ENCODE measurements around the gene PEX14. TPM values are rescaled to one million over a fixed set of nuclear protein-coding genes. Genes with fewer than 3 reads are reported as not detected.
A peak's percentile ranks its signal among the peaks of the same experiment; 100 is the strongest.

The PEX14 gene
- total RNA-seq, 1 donor, result 15.2 TPM

DNA sequence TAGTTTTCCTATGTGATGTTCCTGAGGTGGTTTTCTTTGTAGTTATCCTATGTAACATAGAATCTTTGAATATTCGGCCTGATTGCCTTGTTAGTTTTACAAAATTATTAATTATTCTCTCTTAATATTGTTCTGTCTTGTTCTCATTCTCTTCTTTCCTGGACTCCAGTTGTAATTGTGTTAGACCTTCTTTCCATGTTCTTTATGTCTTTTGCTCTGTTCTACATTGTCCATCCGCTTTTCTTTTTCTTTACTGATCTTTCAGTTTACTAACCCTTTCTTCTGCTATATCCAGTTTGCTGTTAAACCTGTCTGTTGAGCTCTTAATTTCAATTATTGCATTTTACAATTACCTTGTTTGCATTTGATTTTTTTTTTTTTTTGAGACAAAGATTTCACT, 89.3 kb downstream of the PEX14 start:
- no peaks in the 10 kb centered on the region for H3K36me3 ChIP-seq (ENCODE audit: insufficient read depth, low read length)
- H3K79me2 ChIP-seq (ENCODE audit: insufficient read depth, low read length), result peaks cover 2% of the 10 kb centered on the region
- H4K20me1 ChIP-seq (ENCODE audit: insufficient read depth, low read length), result peaks cover 19% of the 10 kb centered on the region
- no peak overlapping the region for H3K4me3 ChIP-seq (ENCODE audit: insufficient read depth, low read length)
- no peak overlapping the region for H2AFZ ChIP-seq (ENCODE audit: low read length)
- no peak overlapping the region for H3K27ac ChIP-seq (ENCODE audit: low read depth, low read length)
- no peak overlapping the region for H3K4me2 ChIP-seq (ENCODE audit: insufficient read depth, low read length)
- H3K9me3 ChIP-seq (ENCODE audit: low read depth, low read length), result no peaks in the 10 kb centered on the region
- TF ChIP-seq, protein P1, sequence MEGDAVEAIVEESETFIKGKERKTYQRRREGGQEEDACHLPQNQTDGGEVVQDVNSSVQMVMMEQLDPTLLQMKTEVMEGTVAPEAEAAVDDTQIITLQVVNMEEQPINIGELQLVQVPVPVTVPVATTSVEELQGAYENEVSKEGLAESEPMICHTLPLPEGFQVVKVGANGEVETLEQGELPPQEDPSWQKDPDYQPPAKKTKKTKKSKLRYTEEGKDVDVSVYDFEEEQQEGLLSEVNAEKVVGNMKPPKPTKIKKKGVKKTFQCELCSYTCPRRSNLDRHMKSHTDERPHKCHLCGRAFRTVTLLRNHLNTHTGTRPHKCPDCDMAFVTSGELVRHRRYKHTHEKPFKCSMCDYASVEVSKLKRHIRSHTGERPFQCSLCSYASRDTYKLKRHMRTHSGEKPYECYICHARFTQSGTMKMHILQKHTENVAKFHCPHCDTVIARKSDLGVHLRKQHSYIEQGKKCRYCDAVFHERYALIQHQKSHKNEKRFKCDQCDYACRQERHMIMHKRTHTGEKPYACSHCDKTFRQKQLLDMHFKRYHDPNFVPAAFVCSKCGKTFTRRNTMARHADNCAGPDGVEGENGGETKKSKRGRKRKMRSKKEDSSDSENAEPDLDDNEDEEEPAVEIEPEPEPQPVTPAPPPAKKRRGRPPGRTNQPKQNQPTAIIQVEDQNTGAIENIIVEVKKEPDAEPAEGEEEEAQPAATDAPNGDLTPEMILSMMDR (IDR thresholded peaks at IDR 0.05; ENCODE audit: extremely low read depth, low read depth, low read length), result no peak
- DNase-seq (ENCODE audit: insufficient read length, low spot score, missing footprints), result no peak
- H3K27me3 ChIP-seq (ENCODE audit: insufficient read depth, low read length), result no peaks in the 10 kb centered on the region
- H3K4me1 ChIP-seq (ENCODE audit: insufficient read depth, low read length), result peaks cover 12% of the 10 kb centered on the region

DNA sequence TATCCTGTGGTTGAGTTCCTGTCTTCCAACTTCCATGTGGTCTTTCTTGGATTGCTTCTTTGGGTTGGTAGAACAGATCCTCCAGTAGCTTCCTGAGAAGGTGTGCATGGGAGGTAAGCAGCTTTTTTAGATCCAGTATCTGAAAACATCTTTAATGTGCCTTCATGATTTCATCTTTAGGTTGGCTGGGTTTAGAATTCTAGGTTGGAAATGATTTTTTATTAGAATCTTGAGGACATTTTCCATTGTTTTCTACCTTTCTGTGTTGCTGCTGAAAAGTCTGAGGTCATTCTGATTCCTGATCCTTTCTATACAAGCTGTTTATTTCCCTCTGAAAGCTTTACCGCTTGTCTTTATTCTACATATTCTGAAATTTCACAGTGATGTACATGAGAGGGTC, 94.8 kb downstream of the PEX14 start:
- no peaks in the 10 kb centered on the region for H3K9me3 ChIP-seq (ENCODE audit: low read depth, low read length)

GRCh38 chr1:10575616-10576015, 100.9 kb downstream of the PEX14 start:
- no peaks in the 10 kb centered on the region for H4K20me1 ChIP-seq (ENCODE audit: insufficient read depth, low read length)
- no peak overlapping the region for H2AFZ ChIP-seq (ENCODE audit: low read length)
- TF ChIP-seq, protein P1 (IDR thresholded peaks at IDR 0.05; ENCODE audit: extremely low read depth, low read depth, low read length), result no peak
- no peak overlapping the region for H3K4me3 ChIP-seq (ENCODE audit: insufficient read depth, low read length)
- H3K27me3 ChIP-seq (ENCODE audit: insufficient read depth, low read length), result no peaks in the 10 kb centered on the region
- peak overlapping the region; percentile 50 for H3K27ac ChIP-seq (ENCODE audit: low read depth, low read length)
- no peak for DNase-seq (ENCODE audit: insufficient read length, low spot score, missing footprints)
- no peaks in the 10 kb centered on the region for H3K79me2 ChIP-seq (ENCODE audit: insufficient read depth, low read length)
- H3K36me3 ChIP-seq (ENCODE audit: insufficient read depth, low read length), result no peaks in the 10 kb centered on the region
- H3K9me3 ChIP-seq (ENCODE audit: low read depth, low read length), result no peaks in the 10 kb centered on the region
- peak overlapping the region; percentile 49 for H3K4me2 ChIP-seq (ENCODE audit: insufficient read depth, low read length)
- H3K4me1 ChIP-seq (ENCODE audit: insufficient read depth, low read length), result peaks cover 10% of the 10 kb centered on the region

More for the DNA sequence above, 94.8 kb downstream of the PEX14 start:
- no peak overlapping the region for H3K4me2 ChIP-seq (ENCODE audit: insufficient read depth, low read length)
- H3K79me2 ChIP-seq (ENCODE audit: insufficient read depth, low read length), result no peaks in the 10 kb centered on the region
- H3K4me1 ChIP-seq (ENCODE audit: insufficient read depth, low read length), result no peaks in the 10 kb centered on the region
- no peak overlapping the region for H2AFZ ChIP-seq (ENCODE audit: low read length)
- H3K27ac ChIP-seq (ENCODE audit: low read depth, low read length), result no peak overlapping the region
- H3K36me3 ChIP-seq (ENCODE audit: insufficient read depth, low read length), result no peaks in the 10 kb centered on the region
- no peaks in the 10 kb centered on the region for H3K27me3 ChIP-seq (ENCODE audit: insufficient read depth, low read length)
- TF ChIP-seq, protein P1 (IDR thresholded peaks at IDR 0.05; ENCODE audit: extremely low read depth, low read depth, low read length), result no peak
- no peak for DNase-seq (ENCODE audit: insufficient read length, low spot score, missing footprints)
- no peaks in the 10 kb centered on the region for H4K20me1 ChIP-seq (ENCODE audit: insufficient read depth, low read length)
- H3K4me3 ChIP-seq (ENCODE audit: insufficient read depth, low read length), result no peak overlapping the region

DNA sequence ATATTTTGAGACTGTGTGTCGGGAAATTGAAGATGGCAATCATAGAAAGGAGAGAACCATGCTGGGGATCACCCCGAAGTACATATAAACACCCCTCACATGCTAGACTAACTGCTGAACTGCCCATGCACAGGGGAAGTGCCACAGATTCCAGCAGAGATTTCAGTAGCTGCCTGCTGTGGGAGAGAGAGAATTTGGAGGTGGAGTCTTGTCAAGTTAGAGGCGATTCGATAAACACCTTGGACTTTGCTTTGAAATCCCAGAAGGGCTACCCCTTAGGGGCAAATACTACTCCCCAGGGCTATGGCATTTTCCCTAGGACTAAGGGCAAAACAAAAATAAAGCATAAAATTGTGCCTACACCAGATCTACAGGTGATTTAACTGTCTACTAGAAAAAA, 103.3 kb downstream of the PEX14 start:
- Histone ChIP-seq H3K79me2 (ENCODE audit: insufficient read depth, low read length) (no peaks in the 10 kb centered on the region), H3K4me2 (ENCODE audit: insufficient read depth, low read length) (no peak overlapping the region), H3K27ac (ENCODE audit: low read depth, low read length) (no peak overlapping the region), H4K20me1 (ENCODE audit: insufficient read depth, low read length) (no peaks in the 10 kb centered on the region), H3K9me3 (ENCODE audit: low read depth, low read length) (no peaks in the 10 kb centered on the region), H3K27me3 (ENCODE audit: insufficient read depth, low read length) (no peaks in the 10 kb centered on the region), H3K4me1 (ENCODE audit: insufficient read depth, low read length) (peaks cover 10% of the 10 kb centered on the region), H3K4me3 (ENCODE audit: insufficient read depth, low read length) (no peak overlapping the region), H2AFZ (ENCODE audit: low read length) (no peak overlapping the region), H3K36me3 (ENCODE audit: insufficient read depth, low read length) (no peaks in the 10 kb centered on the region)
- no peak for DNase-seq (ENCODE audit: insufficient read length, low spot score, missing footprints)
- TF ChIP-seq, protein P1 (IDR thresholded peaks at IDR 0.05; ENCODE audit: extremely low read depth, low read depth, low read length), result no peak

Data from osteoblast (primary cell).